Epidermal melanocyte (primary cell): ENCODE results near the gene BMP4.

Experiments
- DNase-seq: peaks from one replicate; pipeline ENCODE4 v3.0.0; 2011; ENCODE audit warnings: low spot score; ENCODE audit not compliant: insufficient read length

Gene BMP4

GRCh38 chr14:53964249-53964648, 7.6 kb upstream of the BMP4 start:
- DNase-seq: no peak

DNA sequence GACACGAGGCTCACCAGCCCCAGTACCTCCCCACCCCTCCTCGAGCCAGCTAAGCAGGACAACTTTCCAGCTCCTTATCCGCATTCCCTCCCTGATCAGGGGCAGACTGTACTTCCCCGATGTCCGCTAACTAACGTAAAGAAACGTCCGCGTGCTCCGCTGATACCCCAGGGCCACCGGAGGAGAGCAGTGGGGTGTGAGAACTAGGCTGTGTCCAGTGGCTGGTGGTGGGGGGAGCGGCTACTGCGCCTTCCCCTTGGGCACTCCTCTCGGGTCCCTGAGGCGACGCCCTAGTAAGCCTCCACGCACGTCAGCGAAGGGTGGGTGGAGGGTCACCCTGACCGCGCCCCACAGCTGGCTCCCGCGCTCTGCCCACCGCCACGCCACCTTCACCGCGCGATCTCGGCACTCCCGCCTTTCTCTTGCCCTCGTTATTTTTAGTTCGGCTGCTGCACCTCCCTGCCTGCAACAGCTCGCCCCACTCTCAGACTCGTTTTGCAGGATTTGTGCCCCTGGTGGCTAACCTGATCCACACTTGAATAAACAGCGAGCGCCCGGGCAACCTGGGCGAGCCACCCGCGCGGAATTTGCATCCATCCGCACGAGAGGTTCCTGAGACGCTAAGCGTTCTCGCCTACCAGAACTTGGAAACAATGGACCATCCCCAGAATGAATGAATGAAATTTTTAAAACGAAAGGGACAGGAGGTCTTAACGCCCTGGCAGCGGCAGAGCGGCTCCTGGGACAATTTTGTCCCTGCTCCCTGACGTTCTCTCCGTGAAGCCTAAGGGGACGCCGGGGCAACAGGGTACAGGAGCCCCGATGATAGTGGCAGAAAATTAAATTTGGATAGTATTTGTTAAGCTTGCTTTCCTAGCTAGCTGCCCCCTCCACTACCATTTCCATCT, 6.9 kb upstream of the BMP4 start:
- DNase-seq: no peak

GRCh38 chr14:53962953-53963319, 6.3 kb upstream of the BMP4 start:
- DNase-seq: no peak

- no peak for DNase-seq
Observed at GRCh38 chr14:53958628-53959027, 2.0 kb upstream of the BMP4 start.

- no peak for DNase-seq
Observed at GRCh38 chr14:53957739-53958138, 1.1 kb upstream of the BMP4 start.

- no peak for DNase-seq
Observed at GRCh38 chr14:53955671-53956426, 776 bp downstream of the BMP4 start.

- DNase-seq: no peak
Observed at GRCh38 chr14:53955229-53955556, 1.4 kb downstream of the BMP4 start.

DNA sequence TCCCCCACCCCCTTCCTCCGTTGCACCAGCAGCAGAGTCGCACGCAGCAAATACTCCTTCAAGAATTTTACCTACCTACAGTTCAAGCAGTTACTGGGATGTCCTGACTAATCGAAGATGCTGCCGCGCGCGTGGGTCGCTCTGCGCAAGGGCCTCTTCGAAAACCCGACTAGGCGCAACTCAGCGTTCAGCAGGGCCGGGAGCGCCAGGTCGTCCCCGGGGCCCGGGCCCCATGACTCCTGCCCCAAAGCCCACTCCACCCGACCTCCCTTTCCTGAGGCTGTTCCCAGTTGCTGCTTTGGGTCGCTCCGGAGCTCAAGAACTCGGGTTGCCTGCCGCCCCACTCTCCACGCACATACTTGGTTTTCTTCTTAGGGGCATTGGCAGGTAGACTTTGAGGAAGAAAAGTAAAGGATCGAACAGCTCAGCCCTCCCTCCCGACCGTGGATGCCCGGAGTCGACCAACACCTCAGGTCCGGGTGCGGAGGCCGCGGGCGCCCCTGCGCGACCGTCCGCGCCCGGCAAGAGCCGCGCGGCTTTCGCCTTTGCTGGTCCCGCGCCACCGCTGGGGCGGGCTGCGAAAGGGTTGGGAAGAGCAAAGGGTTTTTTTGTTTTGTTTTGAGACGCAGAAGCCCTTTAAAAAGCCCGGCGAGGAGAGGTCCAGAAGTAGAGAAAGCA, 1.9 kb downstream of the BMP4 start:
- no peak for DNase-seq

GRCh38 chr14:53953828-53954550, 2.6 kb downstream of the BMP4 start:
- no peak for DNase-seq

DNA sequence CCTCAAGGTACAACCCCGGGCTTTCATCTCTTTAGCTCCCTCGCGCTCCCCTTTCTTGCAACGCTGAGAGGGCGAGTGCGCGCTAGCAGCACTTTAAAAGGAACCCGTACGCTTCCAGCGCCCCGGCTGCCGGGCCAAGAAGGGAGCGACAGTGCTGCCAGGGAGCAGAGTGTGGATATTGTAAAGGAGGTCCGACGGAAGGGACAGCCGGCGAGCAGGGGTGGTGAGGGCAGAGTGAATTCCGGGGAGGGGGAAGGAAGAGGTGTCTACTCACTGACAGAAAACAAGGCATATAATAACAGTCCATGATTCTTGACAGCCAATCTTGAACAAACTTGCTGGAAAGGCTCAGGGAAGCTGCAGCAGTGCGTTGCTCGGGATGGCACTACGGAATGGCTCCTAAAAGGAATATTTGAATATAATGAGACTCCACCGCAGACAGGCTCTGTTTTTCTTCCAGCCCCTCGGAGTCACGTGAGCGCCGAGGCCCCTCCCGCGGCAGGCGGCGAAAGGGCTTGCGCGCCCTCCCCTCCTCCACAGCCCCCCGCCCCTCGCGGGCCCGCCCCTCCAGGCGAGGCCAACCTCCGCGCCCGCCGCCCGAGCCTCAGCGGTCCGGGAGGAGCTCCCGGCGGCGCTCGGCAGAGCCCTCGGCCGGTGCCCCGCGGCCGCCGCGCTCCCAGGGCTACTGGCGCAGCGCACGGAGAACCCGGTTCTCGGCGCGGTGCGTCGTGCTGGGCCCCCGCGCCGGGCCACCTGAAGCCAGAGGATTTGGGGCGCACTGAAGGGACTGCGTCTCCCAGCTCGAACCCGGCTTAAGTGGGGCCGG, 3.4 kb downstream of the BMP4 start:
- DNase-seq: peak; percentile 78

DNA sequence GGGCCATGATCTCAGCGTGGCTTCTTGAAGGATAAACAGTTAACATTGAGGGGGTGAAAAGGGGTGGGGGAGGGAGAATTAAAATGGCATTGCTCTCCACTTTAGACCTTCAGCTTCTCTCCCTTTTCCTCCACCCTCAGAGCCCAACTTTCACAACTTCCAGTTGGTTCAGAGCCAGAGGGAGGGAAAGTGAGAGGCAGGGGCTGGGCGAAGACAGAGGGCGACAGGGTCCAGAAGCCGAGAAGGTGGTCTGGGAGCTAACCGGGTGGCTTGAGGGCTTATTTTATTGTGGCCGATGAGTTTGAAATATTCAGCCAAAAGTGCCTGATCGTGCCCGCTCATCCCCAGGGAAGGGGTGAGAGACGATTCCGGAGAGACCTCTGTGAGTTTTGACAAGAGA, 4.1 kb downstream of the BMP4 start:
- no peak for DNase-seq

DNA sequence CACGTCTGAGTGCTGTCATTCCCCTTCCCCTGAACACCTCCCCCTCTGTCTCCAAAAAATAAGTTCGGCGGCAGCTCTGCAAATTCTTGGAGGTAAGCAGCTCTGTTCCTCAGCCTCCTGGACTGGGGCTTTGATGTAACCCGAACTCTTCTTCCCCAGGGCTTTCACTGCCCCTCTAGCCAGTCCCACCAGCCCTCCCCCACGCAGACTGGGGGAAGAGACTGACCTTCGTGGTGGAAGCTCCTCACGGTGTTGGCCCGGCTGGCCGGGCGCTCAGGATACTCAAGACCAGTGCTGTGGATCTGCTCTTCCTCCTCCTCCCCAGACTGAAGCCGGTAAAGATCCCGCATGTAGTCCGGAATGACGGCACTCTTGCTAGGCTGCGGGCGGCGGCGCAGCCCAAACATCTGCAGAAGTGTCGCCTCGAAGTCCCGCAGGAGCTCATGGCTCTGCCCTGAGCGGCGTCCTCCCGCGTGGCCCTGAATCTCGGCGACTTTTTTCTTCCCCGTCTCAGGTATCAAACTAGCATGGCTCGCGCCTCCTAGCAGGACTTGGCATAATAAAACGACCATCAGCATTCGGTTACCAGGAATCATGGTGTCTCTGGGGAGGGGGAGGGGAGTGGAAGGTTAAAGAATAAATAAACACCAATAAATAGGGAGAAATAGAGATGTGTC, 4.9 kb downstream of the BMP4 start:
- no peak for DNase-seq

GRCh38 chr14:53951243-53951626, 5.4 kb downstream of the BMP4 start:
- DNase-seq: no peak

GRCh38 chr14:53950031-53950793, 6.4 kb downstream of the BMP4 start:
- no peak for DNase-seq

GRCh38 chr14:53949201-53949600, 7.4 kb downstream of the BMP4 start:
- no peak for DNase-seq

DNA sequence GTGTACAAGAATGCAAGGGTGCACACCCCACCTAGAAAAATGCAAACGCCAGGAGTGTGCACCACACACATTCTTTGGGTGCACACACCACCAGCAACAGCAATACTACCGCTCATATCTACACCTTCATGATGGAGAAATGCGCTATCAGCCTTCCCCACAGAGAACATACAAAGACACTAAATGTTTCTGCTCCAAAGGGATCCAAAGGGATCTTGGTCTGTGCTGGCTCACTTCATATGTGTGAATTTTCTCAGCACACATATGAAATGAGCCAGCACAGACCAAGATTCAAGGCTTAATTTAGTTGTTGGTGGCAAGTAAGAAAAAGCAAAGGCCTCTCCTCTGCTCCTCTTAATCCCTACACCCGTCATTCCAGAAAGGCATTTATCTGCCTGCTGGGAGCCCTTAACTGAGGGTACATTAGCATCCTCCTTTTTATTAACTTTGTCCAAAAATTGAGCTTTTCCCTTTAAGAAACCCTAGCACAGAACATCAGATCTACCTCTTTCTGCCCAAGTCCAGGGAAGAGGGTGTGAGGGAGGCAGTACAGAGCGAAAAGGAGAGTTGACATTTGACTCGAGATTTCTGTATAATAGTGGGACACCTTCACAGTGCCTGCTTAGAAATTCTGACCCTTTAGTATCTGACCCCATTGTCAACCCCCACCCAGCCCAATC, 8.3 kb downstream of the BMP4 start:
- no peak for DNase-seq

DNA sequence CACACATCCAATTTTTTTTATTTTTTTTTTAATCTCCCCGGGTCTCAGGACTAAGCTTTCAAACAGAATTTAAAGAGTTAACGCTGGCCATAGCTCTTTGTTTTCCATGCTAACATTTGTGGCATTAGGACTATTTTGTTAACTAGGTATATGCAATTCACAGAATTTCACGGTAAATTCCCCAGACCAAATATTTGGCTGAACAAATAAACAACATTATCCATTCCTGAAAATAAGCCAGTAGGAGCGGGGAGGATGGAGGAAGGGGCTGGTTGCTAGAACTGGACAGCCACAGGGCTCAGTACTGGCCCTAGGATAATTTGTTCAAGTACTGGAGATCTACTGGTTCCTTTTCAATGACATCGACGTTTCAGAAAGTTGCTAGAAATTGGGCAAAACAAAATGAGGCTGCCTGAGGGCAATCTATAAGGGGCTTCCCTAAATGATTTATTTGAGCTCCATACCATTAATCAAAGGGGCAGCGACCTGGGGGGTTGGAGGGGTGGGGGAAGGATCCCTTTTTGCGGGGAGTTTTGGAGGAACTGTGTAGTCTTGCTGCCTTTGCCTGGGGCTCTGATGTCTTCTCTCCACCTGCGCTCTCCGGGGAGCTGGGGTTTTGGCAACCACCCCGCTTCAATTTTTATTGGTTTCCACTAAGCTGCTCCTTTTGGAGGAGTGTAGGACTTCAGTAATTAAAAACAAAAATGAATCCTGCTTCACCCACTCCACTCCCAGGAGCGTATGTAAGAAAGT, 9.0 kb downstream of the BMP4 start:
- DNase-seq: no peak

DNA sequence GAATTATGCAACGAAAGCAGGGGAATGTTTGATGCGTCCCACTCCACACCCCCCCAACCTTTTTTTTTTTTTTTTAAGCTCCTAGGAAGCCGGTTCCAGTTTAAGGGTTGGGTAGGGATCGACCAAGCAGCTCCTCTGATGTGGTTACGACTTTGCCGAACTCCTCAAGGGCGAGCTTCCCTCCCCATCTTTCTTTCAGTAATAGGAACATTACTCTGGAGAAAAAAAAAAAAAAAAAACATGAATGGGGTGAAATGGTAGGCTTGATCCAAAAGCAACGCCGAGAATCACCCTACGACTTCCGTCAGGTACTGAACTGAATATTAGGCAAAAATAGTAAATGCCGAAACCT, 9.6 kb downstream of the BMP4 start:
- no peak for DNase-seq
